HL-60 (cell line): ENCODE data around the gene SSH2.

Experiments
- DNase-seq, 2 experiments: peaks; one replicate each; pipeline ENCODE4 v3.0.0-alpha.2; 2010 to 2020; ENCODE audit warnings: low read depth in 1 of 2, low spot score in 1 of 2
- H3K27ac ChIP-seq: fragments of 250-450 bp; sonication (Bioruptor Pico); replicated peaks from 2 replicates; pipeline ENCODE4 v1.5.1; 2020; ENCODE audit warnings: mild to moderate bottlenecking, moderate library complexity
- H3K27me3 ChIP-seq: fragments of 250-450 bp; sonication (Bioruptor Pico); 2 replicates; pipeline ENCODE4 v1.5.1; 2021; ENCODE audit warnings: mild to moderate bottlenecking, moderate library complexity; ENCODE audit not compliant: insufficient read depth, poor library complexity, severe bottlenecking
- H3K4me3 ChIP-seq: replicated peaks from 2 replicates; pipeline ENCODE4 v1.5.1; 2011; ENCODE audit warnings: mild to moderate bottlenecking, control low read depth, low read length; ENCODE audit not compliant: insufficient read depth
- GABPA ChIP-seq: IDR thresholded peaks from 2 replicates; pipeline ENCODE4 v1.6.1; 2012; ENCODE audit warnings: low read depth
- POLR2AphosphoS5 ChIP-seq: IDR thresholded peaks from 2 replicates; pipeline ENCODE4 v1.6.1; 2012; ENCODE audit warnings: low read depth
- SPI1 ChIP-seq: IDR thresholded peaks from 2 replicates; pipeline ENCODE4 v1.6.1; 2012; ENCODE audit warnings: low read depth, mild to moderate bottlenecking, borderline replicate concordance
- TF ChIP-seq, protein P1 (sequence below): IDR thresholded peaks from 2 replicates; pipeline ENCODE4 v1.6.1; 2012; ENCODE audit warnings: low read depth; ENCODE audit not compliant: insufficient replicate concordance
- TF ChIP-seq, protein P2 (sequence below): IDR thresholded peaks from one replicate; pipeline ENCODE4 v1.5.1; 2011; ENCODE audit warnings: low read length, control low read depth, inconsistent platforms; ENCODE audit not compliant: insufficient read depth

Gene SSH2

DNA sequence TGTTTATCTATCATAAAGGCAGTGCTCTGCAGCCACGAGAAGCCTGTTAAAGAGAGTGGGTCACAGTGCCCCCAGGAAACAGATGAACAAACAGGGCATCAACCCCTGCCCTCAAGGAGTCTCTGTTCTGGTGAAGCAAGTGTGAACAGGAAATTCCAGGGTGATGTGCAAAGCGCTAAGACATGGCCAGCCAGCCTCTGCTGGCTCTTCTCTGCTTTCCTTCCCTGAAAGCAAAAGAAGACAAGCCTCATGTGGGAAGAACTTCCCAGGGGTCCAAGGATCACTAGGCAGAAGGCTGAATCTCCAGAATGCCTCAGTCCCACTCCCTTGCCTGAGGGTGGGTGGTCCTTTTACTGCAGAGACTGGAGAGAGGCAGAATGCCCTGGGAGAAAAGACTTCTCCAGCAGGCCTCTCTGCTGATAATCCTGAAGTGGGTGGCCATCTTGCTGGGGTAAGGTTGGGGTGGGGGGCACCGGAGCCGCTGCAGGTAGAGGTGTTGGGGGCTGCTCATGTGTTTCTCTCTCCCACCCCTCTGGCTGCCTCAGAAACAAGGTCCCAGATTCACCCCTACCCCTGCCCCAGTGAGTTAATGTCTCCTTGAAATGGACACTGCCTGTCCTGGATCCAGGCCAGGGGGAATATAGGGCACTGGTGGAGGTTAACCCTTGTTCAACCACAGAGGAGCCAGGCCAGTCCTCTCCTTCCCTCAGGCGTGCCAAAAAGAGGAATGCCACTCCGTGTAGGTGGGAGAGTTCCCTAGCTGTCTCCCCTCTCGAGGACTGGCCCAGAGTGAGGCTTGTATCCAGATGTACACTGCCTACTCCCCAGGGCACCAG is 334.7 kb downstream of the SSH2 start:
- H3K27ac ChIP-seq, result no peak overlapping the region
- H3K4me3 ChIP-seq, result no peak overlapping the region
- TF ChIP-seq, protein P1, sequence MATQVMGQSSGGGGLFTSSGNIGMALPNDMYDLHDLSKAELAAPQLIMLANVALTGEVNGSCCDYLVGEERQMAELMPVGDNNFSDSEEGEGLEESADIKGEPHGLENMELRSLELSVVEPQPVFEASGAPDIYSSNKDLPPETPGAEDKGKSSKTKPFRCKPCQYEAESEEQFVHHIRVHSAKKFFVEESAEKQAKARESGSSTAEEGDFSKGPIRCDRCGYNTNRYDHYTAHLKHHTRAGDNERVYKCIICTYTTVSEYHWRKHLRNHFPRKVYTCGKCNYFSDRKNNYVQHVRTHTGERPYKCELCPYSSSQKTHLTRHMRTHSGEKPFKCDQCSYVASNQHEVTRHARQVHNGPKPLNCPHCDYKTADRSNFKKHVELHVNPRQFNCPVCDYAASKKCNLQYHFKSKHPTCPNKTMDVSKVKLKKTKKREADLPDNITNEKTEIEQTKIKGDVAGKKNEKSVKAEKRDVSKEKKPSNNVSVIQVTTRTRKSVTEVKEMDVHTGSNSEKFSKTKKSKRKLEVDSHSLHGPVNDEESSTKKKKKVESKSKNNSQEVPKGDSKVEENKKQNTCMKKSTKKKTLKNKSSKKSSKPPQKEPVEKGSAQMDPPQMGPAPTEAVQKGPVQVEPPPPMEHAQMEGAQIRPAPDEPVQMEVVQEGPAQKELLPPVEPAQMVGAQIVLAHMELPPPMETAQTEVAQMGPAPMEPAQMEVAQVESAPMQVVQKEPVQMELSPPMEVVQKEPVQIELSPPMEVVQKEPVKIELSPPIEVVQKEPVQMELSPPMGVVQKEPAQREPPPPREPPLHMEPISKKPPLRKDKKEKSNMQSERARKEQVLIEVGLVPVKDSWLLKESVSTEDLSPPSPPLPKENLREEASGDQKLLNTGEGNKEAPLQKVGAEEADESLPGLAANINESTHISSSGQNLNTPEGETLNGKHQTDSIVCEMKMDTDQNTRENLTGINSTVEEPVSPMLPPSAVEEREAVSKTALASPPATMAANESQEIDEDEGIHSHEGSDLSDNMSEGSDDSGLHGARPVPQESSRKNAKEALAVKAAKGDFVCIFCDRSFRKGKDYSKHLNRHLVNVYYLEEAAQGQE, result no peak
- TF ChIP-seq POLR2AphosphoS5, result no peak
- no peak for TF ChIP-seq SPI1
- TF ChIP-seq GABPA, result no peak
- TF ChIP-seq, protein P2, sequence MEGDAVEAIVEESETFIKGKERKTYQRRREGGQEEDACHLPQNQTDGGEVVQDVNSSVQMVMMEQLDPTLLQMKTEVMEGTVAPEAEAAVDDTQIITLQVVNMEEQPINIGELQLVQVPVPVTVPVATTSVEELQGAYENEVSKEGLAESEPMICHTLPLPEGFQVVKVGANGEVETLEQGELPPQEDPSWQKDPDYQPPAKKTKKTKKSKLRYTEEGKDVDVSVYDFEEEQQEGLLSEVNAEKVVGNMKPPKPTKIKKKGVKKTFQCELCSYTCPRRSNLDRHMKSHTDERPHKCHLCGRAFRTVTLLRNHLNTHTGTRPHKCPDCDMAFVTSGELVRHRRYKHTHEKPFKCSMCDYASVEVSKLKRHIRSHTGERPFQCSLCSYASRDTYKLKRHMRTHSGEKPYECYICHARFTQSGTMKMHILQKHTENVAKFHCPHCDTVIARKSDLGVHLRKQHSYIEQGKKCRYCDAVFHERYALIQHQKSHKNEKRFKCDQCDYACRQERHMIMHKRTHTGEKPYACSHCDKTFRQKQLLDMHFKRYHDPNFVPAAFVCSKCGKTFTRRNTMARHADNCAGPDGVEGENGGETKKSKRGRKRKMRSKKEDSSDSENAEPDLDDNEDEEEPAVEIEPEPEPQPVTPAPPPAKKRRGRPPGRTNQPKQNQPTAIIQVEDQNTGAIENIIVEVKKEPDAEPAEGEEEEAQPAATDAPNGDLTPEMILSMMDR, result no peak
- DNase-seq, result no peak
- H3K27me3 ChIP-seq, result no peaks in the 10 kb centered on the region

DNA sequence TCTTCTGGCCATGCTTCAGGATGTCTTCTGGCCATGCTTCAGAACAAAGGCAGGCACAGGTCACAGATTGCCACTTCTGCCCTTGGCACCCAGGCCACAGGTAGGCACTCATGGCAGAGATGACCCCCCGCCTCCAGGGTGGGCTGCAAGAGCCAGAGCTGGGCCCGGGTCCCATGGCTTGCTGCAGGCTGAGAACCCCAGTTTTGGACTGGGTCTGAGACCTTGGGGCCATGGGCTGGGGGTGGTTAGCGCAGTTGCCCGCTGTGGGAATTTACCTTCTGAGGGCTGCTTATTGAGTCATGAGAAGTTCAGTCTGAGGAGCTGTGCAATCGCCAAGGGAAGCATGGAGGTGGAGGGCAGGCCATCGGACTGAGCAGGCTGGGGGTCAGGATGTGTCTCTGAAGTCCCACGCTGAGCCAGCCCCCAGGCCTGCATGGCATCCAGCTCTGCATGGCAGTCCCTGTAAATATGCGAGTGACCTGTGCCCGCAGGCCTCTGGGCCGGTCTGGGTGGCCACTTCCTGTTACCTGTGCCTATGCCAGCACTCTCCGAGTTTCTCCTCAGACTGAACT is 335.4 kb downstream of the SSH2 start:
- no peak for DNase-seq
- no peak overlapping the region for H3K27ac ChIP-seq
- H3K4me3 ChIP-seq, result 0 out of 2 replicates have a peak overlapping the region, but pooled peaks have one; percentile 70
- TF ChIP-seq, protein P2, result no peak
- TF ChIP-seq GABPA, result no peak
- TF ChIP-seq SPI1, result no peak
- no peak for TF ChIP-seq POLR2AphosphoS5
- TF ChIP-seq, protein P1, result no peak
- no peaks in the 10 kb centered on the region for H3K27me3 ChIP-seq

DNA sequence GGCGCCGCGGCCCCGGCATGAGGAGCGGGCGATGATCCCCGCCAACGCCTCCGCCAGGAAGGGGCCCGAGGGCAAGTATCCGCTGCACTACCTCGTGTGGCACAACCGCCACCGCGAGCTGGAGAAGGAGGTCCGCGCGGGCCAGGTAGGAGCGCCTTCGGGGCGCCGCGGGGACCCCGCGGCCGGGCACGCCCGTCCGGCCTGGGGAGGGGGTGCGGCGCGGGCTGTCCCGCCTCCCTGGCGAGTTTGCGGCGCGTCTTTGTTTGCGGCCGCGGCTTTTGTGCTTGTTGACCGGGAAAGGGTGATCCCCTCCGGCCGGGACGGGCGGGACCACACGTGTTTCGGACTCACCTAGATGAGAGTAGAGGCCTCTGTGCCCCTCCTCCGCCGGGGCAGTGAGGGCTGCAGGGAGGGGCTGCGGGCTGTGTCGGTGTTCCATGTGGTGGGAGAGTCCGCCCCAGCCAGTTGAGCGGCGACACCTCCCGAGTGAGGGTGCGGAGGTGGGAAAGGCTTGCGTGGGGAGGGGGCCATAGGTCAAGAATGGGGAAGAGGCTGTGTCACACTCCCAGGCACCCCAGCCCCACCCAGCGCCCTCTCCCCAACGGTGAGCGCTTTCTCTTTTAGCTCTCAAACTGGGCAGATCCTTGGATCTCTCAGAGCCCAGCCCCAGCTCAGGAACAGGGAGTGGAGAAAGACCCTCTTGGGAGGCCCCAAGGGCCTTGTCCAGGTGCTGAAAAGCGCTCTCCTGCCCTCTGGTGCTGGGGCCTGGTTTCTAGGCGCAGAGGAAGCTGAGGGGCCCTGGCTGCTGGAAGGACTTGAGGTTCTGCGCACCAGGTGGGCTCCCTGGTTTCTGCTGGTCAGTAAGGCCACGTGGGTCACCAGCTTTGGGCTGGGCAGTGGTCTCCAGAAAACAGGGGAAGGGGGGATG is 336.2 kb downstream of the SSH2 start:
- TF ChIP-seq SPI1 (peak; percentile 10; the same call in 1 of the 2 replicates), POLR2AphosphoS5 (no peak), GABPA (no peak)
- TF ChIP-seq, protein P2, result no peak
- TF ChIP-seq, protein P1, result peak; percentile 99
- Histone ChIP-seq H3K27me3 (no peaks in the 10 kb centered on the region), H3K4me3 (peak overlapping the region; percentile 70), H3K27ac (no peak overlapping the region; the same call in 1 of the 2 replicates)
- DNase-seq, result peak in 1 of 2 experiments; percentile 38
